A673 (cell line): ENCODE measurements around the gene CCDC102B.

Source experiments
- EZH2 ChIP-seq: fragments of 200-600 bp; sonication (generic); IDR thresholded peaks from 2 replicates; pipeline ENCODE4 v1.6.1; 2017; ENCODE audit warnings: borderline replicate concordance, low read depth, mild to moderate bottlenecking, mixed read lengths, antibody characterized with exemption, low read length; ENCODE audit not compliant: poor library complexity, severe bottlenecking
- TF ChIP-seq, protein P1 (sequence below): fragments of 300-800, 200-600 bp; sonication (generic); conservative IDR thresholded peaks from 2 replicates; pipeline ENCODE4 v1.5.1; 2017; ENCODE audit warnings: low read depth, mild to moderate bottlenecking, antibody characterized with exemption, low read length, moderate library complexity, mixed read lengths

DNA sequence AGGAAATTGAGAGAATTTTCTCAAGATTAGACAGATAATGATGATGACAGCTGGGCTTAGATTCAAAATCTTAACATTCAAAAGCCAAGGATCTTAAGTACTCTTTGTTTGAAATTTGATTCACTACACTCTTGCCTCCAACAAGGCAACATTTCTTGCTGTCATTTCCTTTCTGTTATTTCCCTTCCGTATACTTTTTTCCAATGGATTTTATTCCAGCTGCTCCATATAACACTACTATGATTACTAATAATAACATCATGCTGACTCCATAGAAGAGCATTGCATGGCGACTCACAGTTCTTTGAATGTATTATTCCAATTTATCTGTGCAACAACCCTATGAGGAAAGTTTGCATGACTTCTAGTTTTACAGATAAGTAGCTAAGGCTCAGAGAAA, 33.9 kb upstream of the CCDC102B start:
- TF ChIP-seq, protein P1, sequence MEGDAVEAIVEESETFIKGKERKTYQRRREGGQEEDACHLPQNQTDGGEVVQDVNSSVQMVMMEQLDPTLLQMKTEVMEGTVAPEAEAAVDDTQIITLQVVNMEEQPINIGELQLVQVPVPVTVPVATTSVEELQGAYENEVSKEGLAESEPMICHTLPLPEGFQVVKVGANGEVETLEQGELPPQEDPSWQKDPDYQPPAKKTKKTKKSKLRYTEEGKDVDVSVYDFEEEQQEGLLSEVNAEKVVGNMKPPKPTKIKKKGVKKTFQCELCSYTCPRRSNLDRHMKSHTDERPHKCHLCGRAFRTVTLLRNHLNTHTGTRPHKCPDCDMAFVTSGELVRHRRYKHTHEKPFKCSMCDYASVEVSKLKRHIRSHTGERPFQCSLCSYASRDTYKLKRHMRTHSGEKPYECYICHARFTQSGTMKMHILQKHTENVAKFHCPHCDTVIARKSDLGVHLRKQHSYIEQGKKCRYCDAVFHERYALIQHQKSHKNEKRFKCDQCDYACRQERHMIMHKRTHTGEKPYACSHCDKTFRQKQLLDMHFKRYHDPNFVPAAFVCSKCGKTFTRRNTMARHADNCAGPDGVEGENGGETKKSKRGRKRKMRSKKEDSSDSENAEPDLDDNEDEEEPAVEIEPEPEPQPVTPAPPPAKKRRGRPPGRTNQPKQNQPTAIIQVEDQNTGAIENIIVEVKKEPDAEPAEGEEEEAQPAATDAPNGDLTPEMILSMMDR: no peak
- no peak for TF ChIP-seq EZH2
